PFSK-1 (cell line): ENCODE measurements around the gene LONRF2.

Source experiments
- FOXP2 ChIP-seq: optimal IDR thresholded peaks from 2 replicates; pipeline ENCODE3; 2011; ENCODE audit warnings: borderline replicate concordance, control low read depth, inconsistent platforms; ENCODE audit not compliant: insufficient read depth; ENCODE audit errors: extremely low read length, extremely low read depth
- POLR2AphosphoS5 ChIP-seq: IDR thresholded peaks from 2 replicates; pipeline ENCODE4 v1.6.1; 2012; ENCODE audit warnings: low read depth, mild to moderate bottlenecking, control low read depth, low read length, moderate library complexity
- REST ChIP-seq, 2 experiments: IDR thresholded peaks; 2 replicates each; pipeline versions ENCODE4 v1.6.1 to v1.8.0; 2011 to 2012; ENCODE audit warnings: low read depth in 2 of 2, low read length in 2 of 2, control low read depth in 1 of 2, inconsistent platforms in 1 of 2, mild to moderate bottlenecking in 1 of 2, moderate library complexity in 1 of 2; ENCODE audit not compliant: insufficient read depth in 1 of 2
- SIN3A ChIP-seq: IDR thresholded peaks from 2 replicates; pipeline ENCODE4 v1.6.1; 2012; ENCODE audit warnings: mild to moderate bottlenecking, low read length, moderate library complexity, borderline replicate concordance; ENCODE audit not compliant: insufficient read depth
- TAF1 ChIP-seq: IDR thresholded peaks from 2 replicates; pipeline ENCODE4 v1.6.1; 2012; ENCODE audit warnings: low read length, control low read depth, borderline replicate concordance; ENCODE audit not compliant: insufficient read depth

LONRF2 gene

GRCh38 chr2:100267751-100268150, 54.5 kb downstream of the LONRF2 start:
- TF ChIP-seq TAF1 (no peak), REST (IDR thresholded peaks at IDR 0.05; ENCODE audit: insufficient read depth in 1 of 2, low read depth in 2 of 2, low read length in 2 of 2) (no peak), POLR2AphosphoS5 (no peak), SIN3A (no peak), FOXP2 (no peak)

- TF ChIP-seq POLR2AphosphoS5 (no peak), FOXP2 (no peak), SIN3A (no peak), TAF1 (no peak), REST (IDR thresholded peaks at IDR 0.05; ENCODE audit: insufficient read depth in 1 of 2, low read depth in 2 of 2, low read length in 2 of 2) (no peak)
These were observed 56.2 kb downstream of the LONRF2 start for GRCh38 chr2:100266126-100266525.

DNA sequence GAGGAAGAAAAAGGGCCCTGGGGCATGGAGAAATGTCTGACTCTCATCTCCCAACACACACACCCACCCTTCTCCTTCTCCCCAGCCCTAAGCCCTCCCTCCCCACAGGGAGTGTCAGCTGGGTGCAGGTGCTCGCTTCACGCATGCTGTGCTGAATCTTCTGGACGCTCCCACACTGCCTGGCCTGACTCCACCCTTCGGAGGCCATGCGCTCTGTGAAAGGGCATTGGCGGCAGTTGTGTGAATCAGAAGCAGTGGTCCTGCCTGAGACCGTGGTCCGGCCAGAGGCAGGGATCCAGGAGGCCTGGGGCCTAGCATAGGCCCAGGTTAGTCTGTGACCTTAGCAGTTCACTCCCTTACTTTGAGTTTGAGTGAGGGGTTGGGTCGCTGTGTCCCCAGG, 57.1 kb downstream of the LONRF2 start:
- TF ChIP-seq REST (IDR thresholded peaks at IDR 0.05; ENCODE audit: insufficient read depth in 1 of 2, low read depth in 2 of 2, low read length in 2 of 2): no peak
- no peak for TF ChIP-seq TAF1
- TF ChIP-seq POLR2AphosphoS5: no peak
- TF ChIP-seq FOXP2: no peak
- TF ChIP-seq SIN3A: no peak

GRCh38 chr2:100264651-100265050, 57.6 kb downstream of the LONRF2 start:
- TF ChIP-seq REST (IDR thresholded peaks at IDR 0.05; ENCODE audit: insufficient read depth in 1 of 2, low read depth in 2 of 2, low read length in 2 of 2): no peak
- no peak for TF ChIP-seq FOXP2
- no peak for TF ChIP-seq TAF1
- TF ChIP-seq SIN3A: no peak
- TF ChIP-seq POLR2AphosphoS5: no peak

GRCh38 chr2:100264121-100264520, 58.2 kb downstream of the LONRF2 start:
- TF ChIP-seq FOXP2: no peak
- TF ChIP-seq SIN3A: no peak
- TF ChIP-seq REST (IDR thresholded peaks at IDR 0.05; ENCODE audit: insufficient read depth in 1 of 2, low read depth in 2 of 2, low read length in 2 of 2): no peak
- no peak for TF ChIP-seq TAF1
- TF ChIP-seq POLR2AphosphoS5: no peak
